HEK293T (cell line): ENCODE measurements around the gene NRG2.

ENCODE experiments used
- FOXK2 ChIP-seq: fragments of 450-650 bp; IDR thresholded peaks from 2 replicates; pipeline ENCODE4 v1.6.1; 2016; ENCODE audit warnings: mild to moderate bottlenecking
- FOXM1 ChIP-seq: fragments of 450-650 bp; IDR thresholded peaks from 2 replicates; pipeline ENCODE4 v1.6.1; 2017; ENCODE audit warnings: mild to moderate bottlenecking, borderline replicate concordance
- L3MBTL2 ChIP-seq: fragments of 450-650 bp; conservative IDR thresholded peaks from 2 replicates; pipeline ENCODE4 v1.6.1; 2016; ENCODE audit warnings: mild to moderate bottlenecking
- LEF1 ChIP-seq: fragments of 450-650 bp; IDR thresholded peaks from 2 replicates; pipeline ENCODE4 v1.6.1; 2017; ENCODE audit warnings: mild to moderate bottlenecking, borderline replicate concordance
- SUZ12 ChIP-seq: fragments of 450-650 bp; IDR thresholded peaks from 2 replicates; pipeline ENCODE4 v1.6.1; 2016; ENCODE audit warnings: mild to moderate bottlenecking
- TARDBP ChIP-seq: fragments of 450-650 bp; IDR thresholded peaks from 2 replicates; pipeline ENCODE4 v1.6.1; 2016

- TF ChIP-seq FOXK2, result no peak
- TF ChIP-seq L3MBTL2, result no peak
- TF ChIP-seq FOXM1, result no peak
- TF ChIP-seq TARDBP, result no peak
- no peak for TF ChIP-seq LEF1
- TF ChIP-seq SUZ12, result no peak
Observed at GRCh38 chr5:139974661-139975060, 68.4 kb downstream of the NRG2 start.
